ENCODE results near the gene COG3. TPM values are rescaled to one million over a fixed set of nuclear protein-coding genes. Genes with fewer than 3 reads are reported as not detected.

Gene COG3
- polyA plus RNA-seq, 1 donor from 2014 or later: 90.2 TPM

DNA sequence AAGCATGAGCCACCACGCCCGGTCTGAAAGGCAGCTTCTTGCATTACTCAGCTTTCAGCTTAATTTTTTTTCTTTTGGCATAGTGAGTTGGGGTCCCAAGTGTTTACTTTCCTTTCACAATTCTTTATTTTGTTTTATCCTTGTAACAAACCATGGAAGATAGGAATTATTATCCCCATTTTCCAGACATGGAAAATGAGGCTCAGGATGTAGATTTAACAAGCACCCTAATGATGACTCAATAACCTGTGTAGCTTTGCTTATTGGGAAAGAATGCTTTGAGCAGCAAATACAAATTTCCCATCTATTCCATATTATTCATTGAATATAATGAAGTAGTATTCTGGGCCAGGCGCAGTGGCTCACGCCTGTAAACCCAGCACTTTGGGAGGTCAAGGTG lies 13.5 kb upstream of the COG3 start:
- Histone ChIP-seq H3K79me2 (replicated peaks; ENCODE audit: insufficient read depth, low read length) (no peaks in the 10 kb centered on the region), H3K4me2 (ENCODE audit: low read length) (no peak overlapping the region), H3K36me3 (ENCODE audit: insufficient read depth, low read length) (no peaks in the 10 kb centered on the region), H2AFZ (ENCODE audit: low read depth, low read length) (no peak overlapping the region), H3K9me2 (ENCODE audit: insufficient read depth, low read length) (no peaks in the 10 kb centered on the region), H3K27ac (ENCODE audit: low read length) (no peak overlapping the region), H3K9ac (ENCODE audit: low read length) (no peak overlapping the region), H3F3A (ENCODE audit: insufficient read depth, low read length, poor library complexity, severe bottlenecking) (no peaks in the 10 kb centered on the region), H4K20me1 (ENCODE audit: insufficient read depth) (no peaks in the 10 kb centered on the region), H3K27me3 (ENCODE audit: insufficient read depth, low read depth, low read length) (no peaks in the 10 kb centered on the region), H3K9me3 (ENCODE audit: low read length) (no peaks in the 10 kb centered on the region), H3K4me3 (ENCODE audit: low read length) (no peak overlapping the region)
- TF ChIP-seq MXI1 (conservative IDR thresholded peaks at IDR 0.05; ENCODE audit: poor library complexity, severe bottlenecking) (no peak), TAF1 (IDR thresholded peaks at IDR 0.05; ENCODE audit: low read depth) (no peak), SMC3 (conservative IDR thresholded peaks at IDR 0.05; ENCODE audit: poor library complexity) (no peak), EP300 (conservative IDR thresholded peaks at IDR 0.05; ENCODE audit: poor library complexity, severe bottlenecking) (no peak), EZH2 (IDR thresholded peaks at IDR 0.05; ENCODE audit: borderline replicate concordance, insufficient read depth, low read length, poor library complexity, severe bottlenecking) (no peak), POLR2AphosphoS5 (IDR thresholded peaks at IDR 0.05) (no peak), RAD21 (conservative IDR thresholded peaks at IDR 0.05) (no peak)
- TF ChIP-seq, protein P1, sequence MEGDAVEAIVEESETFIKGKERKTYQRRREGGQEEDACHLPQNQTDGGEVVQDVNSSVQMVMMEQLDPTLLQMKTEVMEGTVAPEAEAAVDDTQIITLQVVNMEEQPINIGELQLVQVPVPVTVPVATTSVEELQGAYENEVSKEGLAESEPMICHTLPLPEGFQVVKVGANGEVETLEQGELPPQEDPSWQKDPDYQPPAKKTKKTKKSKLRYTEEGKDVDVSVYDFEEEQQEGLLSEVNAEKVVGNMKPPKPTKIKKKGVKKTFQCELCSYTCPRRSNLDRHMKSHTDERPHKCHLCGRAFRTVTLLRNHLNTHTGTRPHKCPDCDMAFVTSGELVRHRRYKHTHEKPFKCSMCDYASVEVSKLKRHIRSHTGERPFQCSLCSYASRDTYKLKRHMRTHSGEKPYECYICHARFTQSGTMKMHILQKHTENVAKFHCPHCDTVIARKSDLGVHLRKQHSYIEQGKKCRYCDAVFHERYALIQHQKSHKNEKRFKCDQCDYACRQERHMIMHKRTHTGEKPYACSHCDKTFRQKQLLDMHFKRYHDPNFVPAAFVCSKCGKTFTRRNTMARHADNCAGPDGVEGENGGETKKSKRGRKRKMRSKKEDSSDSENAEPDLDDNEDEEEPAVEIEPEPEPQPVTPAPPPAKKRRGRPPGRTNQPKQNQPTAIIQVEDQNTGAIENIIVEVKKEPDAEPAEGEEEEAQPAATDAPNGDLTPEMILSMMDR (IDR thresholded peaks at IDR 0.05; ENCODE audit: poor library complexity, severe bottlenecking): no peak
- TF ChIP-seq, protein P2, sequence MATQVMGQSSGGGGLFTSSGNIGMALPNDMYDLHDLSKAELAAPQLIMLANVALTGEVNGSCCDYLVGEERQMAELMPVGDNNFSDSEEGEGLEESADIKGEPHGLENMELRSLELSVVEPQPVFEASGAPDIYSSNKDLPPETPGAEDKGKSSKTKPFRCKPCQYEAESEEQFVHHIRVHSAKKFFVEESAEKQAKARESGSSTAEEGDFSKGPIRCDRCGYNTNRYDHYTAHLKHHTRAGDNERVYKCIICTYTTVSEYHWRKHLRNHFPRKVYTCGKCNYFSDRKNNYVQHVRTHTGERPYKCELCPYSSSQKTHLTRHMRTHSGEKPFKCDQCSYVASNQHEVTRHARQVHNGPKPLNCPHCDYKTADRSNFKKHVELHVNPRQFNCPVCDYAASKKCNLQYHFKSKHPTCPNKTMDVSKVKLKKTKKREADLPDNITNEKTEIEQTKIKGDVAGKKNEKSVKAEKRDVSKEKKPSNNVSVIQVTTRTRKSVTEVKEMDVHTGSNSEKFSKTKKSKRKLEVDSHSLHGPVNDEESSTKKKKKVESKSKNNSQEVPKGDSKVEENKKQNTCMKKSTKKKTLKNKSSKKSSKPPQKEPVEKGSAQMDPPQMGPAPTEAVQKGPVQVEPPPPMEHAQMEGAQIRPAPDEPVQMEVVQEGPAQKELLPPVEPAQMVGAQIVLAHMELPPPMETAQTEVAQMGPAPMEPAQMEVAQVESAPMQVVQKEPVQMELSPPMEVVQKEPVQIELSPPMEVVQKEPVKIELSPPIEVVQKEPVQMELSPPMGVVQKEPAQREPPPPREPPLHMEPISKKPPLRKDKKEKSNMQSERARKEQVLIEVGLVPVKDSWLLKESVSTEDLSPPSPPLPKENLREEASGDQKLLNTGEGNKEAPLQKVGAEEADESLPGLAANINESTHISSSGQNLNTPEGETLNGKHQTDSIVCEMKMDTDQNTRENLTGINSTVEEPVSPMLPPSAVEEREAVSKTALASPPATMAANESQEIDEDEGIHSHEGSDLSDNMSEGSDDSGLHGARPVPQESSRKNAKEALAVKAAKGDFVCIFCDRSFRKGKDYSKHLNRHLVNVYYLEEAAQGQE (IDR thresholded peaks at IDR 0.05; ENCODE audit: borderline replicate concordance): no peak

DNA sequence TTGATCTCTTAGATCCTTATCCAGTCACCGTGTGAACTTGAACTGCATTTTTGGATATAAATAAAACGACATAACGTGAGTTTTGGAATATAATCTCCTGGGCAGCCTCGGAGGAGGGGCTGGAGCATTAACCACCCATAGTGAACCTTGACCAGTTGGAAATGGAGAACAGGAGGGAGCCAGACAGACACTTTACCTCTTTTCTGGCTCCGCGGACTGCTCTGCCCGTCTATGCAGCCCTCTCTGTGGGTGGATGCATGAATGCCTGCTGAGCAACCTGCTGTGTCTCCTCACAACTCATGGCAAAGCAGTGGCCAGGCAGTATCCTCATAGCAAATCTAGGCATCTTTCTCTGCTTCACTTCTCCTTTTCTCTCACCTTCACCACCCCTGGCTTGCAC lies 10.5 kb upstream of the COG3 start:
- no peaks in the 10 kb centered on the region for H3K9me2 ChIP-seq (ENCODE audit: insufficient read depth, low read length)
- no peak overlapping the region for H3K9ac ChIP-seq (ENCODE audit: low read length)
- no peaks in the 10 kb centered on the region for H3K79me2 ChIP-seq (replicated peaks; ENCODE audit: insufficient read depth, low read length)
- H3K4me2 ChIP-seq (ENCODE audit: low read length): no peak overlapping the region
- H3K27ac ChIP-seq (ENCODE audit: low read length): no peak overlapping the region
- no peak overlapping the region for H3K4me3 ChIP-seq (ENCODE audit: low read length)
- no peaks in the 10 kb centered on the region for H4K20me1 ChIP-seq (ENCODE audit: insufficient read depth)
- no peaks in the 10 kb centered on the region for H3F3A ChIP-seq (ENCODE audit: insufficient read depth, low read length, poor library complexity, severe bottlenecking)
- no peaks in the 10 kb centered on the region for H3K9me3 ChIP-seq (ENCODE audit: low read length)
- no peaks in the 10 kb centered on the region for H3K27me3 ChIP-seq (ENCODE audit: insufficient read depth, low read depth, low read length)
- no peak overlapping the region for H2AFZ ChIP-seq (ENCODE audit: low read depth, low read length)
- no peak for TF ChIP-seq EZH2 (IDR thresholded peaks at IDR 0.05; ENCODE audit: borderline replicate concordance, insufficient read depth, low read length, poor library complexity, severe bottlenecking)
- TF ChIP-seq TAF1 (IDR thresholded peaks at IDR 0.05; ENCODE audit: low read depth): no peak
- no peak for TF ChIP-seq RAD21 (conservative IDR thresholded peaks at IDR 0.05)
- TF ChIP-seq MXI1 (conservative IDR thresholded peaks at IDR 0.05; ENCODE audit: poor library complexity, severe bottlenecking): no peak
- TF ChIP-seq, protein P2 (IDR thresholded peaks at IDR 0.05; ENCODE audit: borderline replicate concordance): no peak
- no peak for TF ChIP-seq SMC3 (conservative IDR thresholded peaks at IDR 0.05; ENCODE audit: poor library complexity)
- no peak for TF ChIP-seq EP300 (conservative IDR thresholded peaks at IDR 0.05; ENCODE audit: poor library complexity, severe bottlenecking)
- no peak for TF ChIP-seq POLR2AphosphoS5 (IDR thresholded peaks at IDR 0.05)
- H3K36me3 ChIP-seq (ENCODE audit: insufficient read depth, low read length): no peaks in the 10 kb centered on the region

Data from neural cell (in vitro differentiated cells).